SU-DHL-6 (cell line): ENCODE measurements around the gene RPS6KA5.

Experiments
- H2AFZ ChIP-seq: fragments of 200-600 bp; sonication (generic); 2 replicates; pipeline ENCODE4 v1.6.1; 2014; ENCODE audit warnings: low read depth, mild to moderate bottlenecking, moderate library complexity, mixed read lengths, antibody characterized with exemption, low read length; ENCODE audit not compliant: severe bottlenecking
- H3F3A ChIP-seq: fragments of 200-600 bp; shearing (Covaris generic); 2 replicates; pipeline ENCODE4 v1.6.0; 2016; ENCODE audit warnings: antibody characterized with exemption, mild to moderate bottlenecking; ENCODE audit not compliant: insufficient read depth
- H3K27ac ChIP-seq: fragments of 200-600 bp; sonication (generic); 2 replicates; pipeline ENCODE4 v1.5.1; 2016; ENCODE audit warnings: low read depth, mild to moderate bottlenecking, low read length, moderate library complexity, mixed read lengths
- H3K27me3 ChIP-seq: fragments of 200-600 bp; sonication (generic), shearing (Covaris generic); 2 replicates; pipeline ENCODE4 v1.6.0; 2014; ENCODE audit warnings: mild to moderate bottlenecking, low read length
- H3K36me3 ChIP-seq: fragments of 200-600 bp; sonication (generic); 2 replicates; pipeline ENCODE4 v1.6.1; 2014; ENCODE audit warnings: mild to moderate bottlenecking, low read length, mixed read lengths
- H3K4me2 ChIP-seq: fragments of 300-600, 200-600 bp; shearing (Covaris generic), sonication (generic); 2 replicates; pipeline ENCODE4 v1.6.0; 2014; ENCODE audit warnings: low read length, low read depth, mild to moderate bottlenecking; ENCODE audit not compliant: poor library complexity, severe bottlenecking
- H3K4me3 ChIP-seq: fragments of 200-600 bp; sonication (generic); 2 replicates; pipeline ENCODE4 v1.5.1; 2014; ENCODE audit warnings: antibody characterized with exemption, low read length, mild to moderate bottlenecking, mixed read lengths; ENCODE audit not compliant: insufficient read depth, poor library complexity, severe bottlenecking
- H3K79me2 ChIP-seq: fragments of 200-600 bp; sonication (generic); 2 replicates; pipeline ENCODE4 v1.6.1; 2014; ENCODE audit warnings: mild to moderate bottlenecking, low read length, moderate library complexity; ENCODE audit not compliant: insufficient read depth
- H3K9ac ChIP-seq: fragments of 200-600 bp; sonication (generic); 2 replicates; pipeline ENCODE4 v1.7.0; 2014; ENCODE audit warnings: mild to moderate bottlenecking, low read length
- H3K9me2 ChIP-seq: fragments of 200-600 bp; sonication (generic); replicated peaks from 2 replicates; pipeline ENCODE4 v1.6.1; 2014; ENCODE audit warnings: low read length; ENCODE audit not compliant: insufficient read depth
- H3K9me3 ChIP-seq: fragments of 200-600 bp; sonication (generic); 2 replicates; pipeline ENCODE4 v1.6.1; 2014; ENCODE audit warnings: low read length, mixed read lengths; ENCODE audit not compliant: insufficient read depth
- H4K20me1 ChIP-seq: fragments of 200-600 bp; sonication (generic); 2 replicates; pipeline ENCODE4 v1.6.1; 2014; ENCODE audit warnings: low read depth, mild to moderate bottlenecking, antibody characterized with exemption, low read length, moderate library complexity, mixed read lengths
- EZH2phosphoT487 ChIP-seq: fragments of 200-600 bp; sonication (generic), shearing (Covaris generic); conservative IDR thresholded peaks from 2 replicates; pipeline ENCODE4 v1.6.1; 2018; ENCODE audit warnings: mild to moderate bottlenecking, antibody characterized with exemption, low read length, moderate library complexity, mixed read lengths
- TF ChIP-seq, protein P1 (sequence below): fragments of 200-600 bp; sonication (generic); IDR thresholded peaks from one replicate; pipeline ENCODE4 v1.5.1; 2017; ENCODE audit warnings: antibody characterized with exemption, mild to moderate bottlenecking, low read length, moderate library complexity; ENCODE audit not compliant: insufficient read depth, poor library complexity, severe bottlenecking

RPS6KA5 gene

DNA sequence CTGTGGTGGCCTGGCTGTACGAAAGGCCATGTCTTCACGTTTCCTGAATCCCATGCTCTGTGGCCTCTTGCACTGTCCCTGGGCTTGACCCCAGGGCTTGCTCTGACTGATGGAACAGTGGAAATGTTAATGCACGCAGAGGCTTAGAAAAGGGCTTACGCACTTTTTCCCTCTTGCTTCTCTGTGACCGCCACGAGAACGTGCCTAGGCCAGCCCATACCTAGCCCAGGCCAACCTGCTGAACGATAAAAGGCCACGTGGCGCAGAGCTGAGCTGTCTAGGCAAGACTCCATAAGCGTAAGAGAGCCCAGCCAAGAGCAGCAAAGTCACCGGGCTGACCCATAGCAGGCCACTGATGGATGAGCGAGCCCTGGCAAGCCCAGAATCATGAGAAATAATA lies 262.5 kb downstream of the RPS6KA5 start:
- H3K27me3 ChIP-seq = no peaks in the 10 kb centered on the region
- H3K36me3 ChIP-seq = no peaks in the 10 kb centered on the region
- H3K4me3 ChIP-seq = no peak overlapping the region
- H2AFZ ChIP-seq = no peak overlapping the region
- H3K9ac ChIP-seq = no peak overlapping the region
- H3F3A ChIP-seq = no peaks in the 10 kb centered on the region
- H3K9me2 ChIP-seq = no peaks in the 10 kb centered on the region
- H3K27ac ChIP-seq = no peak overlapping the region
- no peak overlapping the region for H3K4me2 ChIP-seq
- TF ChIP-seq, protein P1, sequence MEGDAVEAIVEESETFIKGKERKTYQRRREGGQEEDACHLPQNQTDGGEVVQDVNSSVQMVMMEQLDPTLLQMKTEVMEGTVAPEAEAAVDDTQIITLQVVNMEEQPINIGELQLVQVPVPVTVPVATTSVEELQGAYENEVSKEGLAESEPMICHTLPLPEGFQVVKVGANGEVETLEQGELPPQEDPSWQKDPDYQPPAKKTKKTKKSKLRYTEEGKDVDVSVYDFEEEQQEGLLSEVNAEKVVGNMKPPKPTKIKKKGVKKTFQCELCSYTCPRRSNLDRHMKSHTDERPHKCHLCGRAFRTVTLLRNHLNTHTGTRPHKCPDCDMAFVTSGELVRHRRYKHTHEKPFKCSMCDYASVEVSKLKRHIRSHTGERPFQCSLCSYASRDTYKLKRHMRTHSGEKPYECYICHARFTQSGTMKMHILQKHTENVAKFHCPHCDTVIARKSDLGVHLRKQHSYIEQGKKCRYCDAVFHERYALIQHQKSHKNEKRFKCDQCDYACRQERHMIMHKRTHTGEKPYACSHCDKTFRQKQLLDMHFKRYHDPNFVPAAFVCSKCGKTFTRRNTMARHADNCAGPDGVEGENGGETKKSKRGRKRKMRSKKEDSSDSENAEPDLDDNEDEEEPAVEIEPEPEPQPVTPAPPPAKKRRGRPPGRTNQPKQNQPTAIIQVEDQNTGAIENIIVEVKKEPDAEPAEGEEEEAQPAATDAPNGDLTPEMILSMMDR = no peak
- no peak for TF ChIP-seq EZH2phosphoT487
- no peaks in the 10 kb centered on the region for H4K20me1 ChIP-seq
- no peaks in the 10 kb centered on the region for H3K9me3 ChIP-seq
- H3K79me2 ChIP-seq = no peaks in the 10 kb centered on the region
